ENCODE measurements around the gene MEPCE. TPM values are rescaled to one million over a fixed set of nuclear protein-coding genes. Genes with fewer than 3 reads are reported as not detected.

MEPCE gene
- total RNA-seq, 1 experiment from 2014 or later = 72.1 TPM

DNA sequence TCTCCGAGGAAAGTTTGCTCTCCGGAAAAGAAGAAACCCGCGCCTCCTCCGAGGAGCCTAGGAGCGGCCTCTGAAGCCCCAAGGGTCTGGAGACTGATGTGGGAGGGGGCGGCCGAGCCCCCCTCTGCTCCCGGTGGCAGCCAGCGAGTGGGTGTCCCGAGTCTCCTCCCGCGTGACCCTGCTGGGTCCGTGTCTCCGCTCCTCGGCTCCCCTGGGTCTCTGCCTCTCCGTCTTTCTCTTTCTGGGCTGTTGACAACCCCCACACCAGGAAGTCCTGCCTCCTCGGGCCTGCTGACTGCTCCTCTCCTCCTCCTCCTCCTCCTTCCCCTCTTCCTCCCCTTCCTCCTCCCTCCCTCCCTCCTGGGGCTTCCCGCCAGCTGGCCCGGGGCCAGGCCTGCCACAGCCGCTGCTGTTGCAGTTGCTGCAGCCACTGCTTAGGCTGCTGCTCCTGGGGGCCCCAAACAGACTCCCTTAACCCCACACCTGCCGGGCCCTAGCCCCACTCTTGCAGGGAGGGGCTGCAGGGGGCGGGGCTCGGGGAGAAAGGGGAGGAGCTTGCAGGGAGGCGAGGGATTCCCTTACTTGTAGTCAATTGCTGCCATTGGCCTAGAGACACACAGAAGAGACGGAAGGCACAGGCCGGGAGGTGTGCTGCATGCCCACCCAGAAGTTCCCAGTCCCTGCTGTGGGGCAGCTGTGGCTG is 49.5 kb downstream of the MEPCE start, which contains the start of gene TSC22D4:
TSC22D4 (minus strand) TSS at position 257 of the 703 bp plus-strand sequence. CDS start 1,176 bp downstream, outside the sequence.
- BruUV-seq (replicated peaks) = no TSS peak
- Histone ChIP-seq H3K27ac (ENCODE audit: low read length) (peak within 1 kb of the TSS; percentile 88), H3K9me3 (ENCODE audit: control insufficient read depth, insufficient read depth, low read depth, low read length) (no peaks in the 10 kb centered on the region), H3K4me3 (ENCODE audit: low read depth in 2 of 2, low read length in 2 of 2) (peak within 1 kb of the TSS; percentile 95 to 97), H3K27me3 (ENCODE audit: control insufficient read depth, insufficient read depth, low read length) (no peaks in the 10 kb centered on the region), H3K36me3 (ENCODE audit: control insufficient read depth, insufficient read depth, low read length) (no peaks in the 10 kb centered on the region; the same call in 1 of the 2 replicates), H3K4me1 (ENCODE audit: control insufficient read depth, insufficient read depth, low read length) (peaks cover 30% of the 10 kb centered on the region)
- ChIA-PET POLR2A (interaction anchor here (0.6 kb wide), 1 partner anchor 28 kb away, joined by 4 read pairs; no protein-coding TSS in a partner anchor), CTCF (interaction anchor here (0.6 to 1.3 kb wide), 3 partner anchors 9 to 580 kb away, joined by 3 to 8 read pairs (median 4); no protein-coding TSS in a partner anchor)
- intact Hi-C loops (cut with micrococcal nuclease; ENCODE audit: unreplicated experiment) (no loop called here), in situ Hi-C loops (cut with HindIII; ENCODE audit: low pct_unique_long_range_greater_than_20kb, low sequenced_read_pairs) (no loop called here)
- peak; percentile 94; the same call in 1 of the 2 replicates for TF ChIP-seq SIN3A (IDR thresholded peaks at IDR 0.05; ENCODE audit: borderline replicate concordance, insufficient read depth, low read depth, low read length)
- TF ChIP-seq POLR2AphosphoS5 (IDR thresholded peaks at IDR 0.05; ENCODE audit: low read depth, low read length) = peak; percentile 62; the same call in 1 of the 2 replicates
- TF ChIP-seq, protein P1, sequence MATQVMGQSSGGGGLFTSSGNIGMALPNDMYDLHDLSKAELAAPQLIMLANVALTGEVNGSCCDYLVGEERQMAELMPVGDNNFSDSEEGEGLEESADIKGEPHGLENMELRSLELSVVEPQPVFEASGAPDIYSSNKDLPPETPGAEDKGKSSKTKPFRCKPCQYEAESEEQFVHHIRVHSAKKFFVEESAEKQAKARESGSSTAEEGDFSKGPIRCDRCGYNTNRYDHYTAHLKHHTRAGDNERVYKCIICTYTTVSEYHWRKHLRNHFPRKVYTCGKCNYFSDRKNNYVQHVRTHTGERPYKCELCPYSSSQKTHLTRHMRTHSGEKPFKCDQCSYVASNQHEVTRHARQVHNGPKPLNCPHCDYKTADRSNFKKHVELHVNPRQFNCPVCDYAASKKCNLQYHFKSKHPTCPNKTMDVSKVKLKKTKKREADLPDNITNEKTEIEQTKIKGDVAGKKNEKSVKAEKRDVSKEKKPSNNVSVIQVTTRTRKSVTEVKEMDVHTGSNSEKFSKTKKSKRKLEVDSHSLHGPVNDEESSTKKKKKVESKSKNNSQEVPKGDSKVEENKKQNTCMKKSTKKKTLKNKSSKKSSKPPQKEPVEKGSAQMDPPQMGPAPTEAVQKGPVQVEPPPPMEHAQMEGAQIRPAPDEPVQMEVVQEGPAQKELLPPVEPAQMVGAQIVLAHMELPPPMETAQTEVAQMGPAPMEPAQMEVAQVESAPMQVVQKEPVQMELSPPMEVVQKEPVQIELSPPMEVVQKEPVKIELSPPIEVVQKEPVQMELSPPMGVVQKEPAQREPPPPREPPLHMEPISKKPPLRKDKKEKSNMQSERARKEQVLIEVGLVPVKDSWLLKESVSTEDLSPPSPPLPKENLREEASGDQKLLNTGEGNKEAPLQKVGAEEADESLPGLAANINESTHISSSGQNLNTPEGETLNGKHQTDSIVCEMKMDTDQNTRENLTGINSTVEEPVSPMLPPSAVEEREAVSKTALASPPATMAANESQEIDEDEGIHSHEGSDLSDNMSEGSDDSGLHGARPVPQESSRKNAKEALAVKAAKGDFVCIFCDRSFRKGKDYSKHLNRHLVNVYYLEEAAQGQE (IDR thresholded peaks at IDR 0.05; ENCODE audit: insufficient read depth in 1 of 2, low read depth in 2 of 2, low read length in 1 of 2) = no peak
- TF ChIP-seq TCF7L2 (IDR thresholded peaks at IDR 0.05; ENCODE audit: low read depth, low read length) = no peak
- TF ChIP-seq, protein P2, sequence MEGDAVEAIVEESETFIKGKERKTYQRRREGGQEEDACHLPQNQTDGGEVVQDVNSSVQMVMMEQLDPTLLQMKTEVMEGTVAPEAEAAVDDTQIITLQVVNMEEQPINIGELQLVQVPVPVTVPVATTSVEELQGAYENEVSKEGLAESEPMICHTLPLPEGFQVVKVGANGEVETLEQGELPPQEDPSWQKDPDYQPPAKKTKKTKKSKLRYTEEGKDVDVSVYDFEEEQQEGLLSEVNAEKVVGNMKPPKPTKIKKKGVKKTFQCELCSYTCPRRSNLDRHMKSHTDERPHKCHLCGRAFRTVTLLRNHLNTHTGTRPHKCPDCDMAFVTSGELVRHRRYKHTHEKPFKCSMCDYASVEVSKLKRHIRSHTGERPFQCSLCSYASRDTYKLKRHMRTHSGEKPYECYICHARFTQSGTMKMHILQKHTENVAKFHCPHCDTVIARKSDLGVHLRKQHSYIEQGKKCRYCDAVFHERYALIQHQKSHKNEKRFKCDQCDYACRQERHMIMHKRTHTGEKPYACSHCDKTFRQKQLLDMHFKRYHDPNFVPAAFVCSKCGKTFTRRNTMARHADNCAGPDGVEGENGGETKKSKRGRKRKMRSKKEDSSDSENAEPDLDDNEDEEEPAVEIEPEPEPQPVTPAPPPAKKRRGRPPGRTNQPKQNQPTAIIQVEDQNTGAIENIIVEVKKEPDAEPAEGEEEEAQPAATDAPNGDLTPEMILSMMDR (IDR thresholded peaks at IDR 0.05) = no peak
- DNase-seq (ENCODE audit: low read depth, low spot score) = peak; percentile 72
- ATAC-seq = peak; percentile 84

DNA sequence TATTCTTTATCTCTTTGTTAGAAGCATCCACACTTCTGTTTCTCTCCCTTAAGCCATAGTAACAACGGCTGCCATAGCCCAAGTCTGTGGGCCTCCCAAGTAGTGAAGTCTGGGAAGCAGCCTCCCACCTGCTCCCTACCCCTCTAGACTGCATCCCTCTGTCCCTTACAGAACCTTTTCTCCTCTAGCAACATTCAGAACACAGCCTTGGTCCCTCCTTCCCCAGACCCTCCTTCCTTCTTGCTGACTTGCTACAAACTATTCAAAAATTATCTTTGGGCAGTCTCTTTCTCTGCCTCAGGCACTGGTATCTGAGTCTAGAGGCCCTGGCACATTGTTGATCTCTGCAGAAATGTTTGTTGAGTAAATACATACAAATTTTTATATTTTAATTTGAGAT is 51.8 kb downstream of the MEPCE start:
- in situ Hi-C loops (cut with HindIII; ENCODE audit: low pct_unique_long_range_greater_than_20kb, low sequenced_read_pairs) = no loop called here
- DNase-seq (ENCODE audit: low read depth, low spot score) (no peak), ATAC-seq (no peak)
- POLR2A ChIA-PET = no interaction called here
- Histone ChIP-seq H3K36me3 (ENCODE audit: control insufficient read depth, insufficient read depth, low read length) (no peaks in the 10 kb centered on the region; the same call in 1 of the 2 replicates), H3K4me3 (ENCODE audit: low read depth in 2 of 2, low read length in 2 of 2) (no peak overlapping the region), H3K27ac (ENCODE audit: low read length) (no peak overlapping the region), H3K4me1 (ENCODE audit: control insufficient read depth, insufficient read depth, low read length) (peaks cover 30% of the 10 kb centered on the region), H3K27me3 (ENCODE audit: control insufficient read depth, insufficient read depth, low read length) (no peaks in the 10 kb centered on the region), H3K9me3 (ENCODE audit: control insufficient read depth, insufficient read depth, low read depth, low read length) (no peaks in the 10 kb centered on the region)
- CTCF ChIA-PET = interaction anchor here (0.6 kb wide), 2 partner anchors 31 to 251 kb away, joined by 3 read pairs; no protein-coding TSS in a partner anchor
- BruUV-seq (replicated peaks) = no TSS peak
- intact Hi-C loops (cut with micrococcal nuclease; ENCODE audit: unreplicated experiment) = no loop called here
- TF ChIP-seq, protein P1 (IDR thresholded peaks at IDR 0.05; ENCODE audit: insufficient read depth in 1 of 2, low read depth in 2 of 2, low read length in 1 of 2) = no peak
- no peak for TF ChIP-seq TCF7L2 (IDR thresholded peaks at IDR 0.05; ENCODE audit: low read depth, low read length)
- TF ChIP-seq SIN3A (IDR thresholded peaks at IDR 0.05; ENCODE audit: borderline replicate concordance, insufficient read depth, low read depth, low read length) = no peak
- TF ChIP-seq, protein P2 (IDR thresholded peaks at IDR 0.05) = no peak
- no peak for TF ChIP-seq POLR2AphosphoS5 (IDR thresholded peaks at IDR 0.05; ENCODE audit: low read depth, low read length)
